WTC11 (cell line): ENCODE measurements around the gene EFHC2. TPM values are rescaled to one million over a fixed set of nuclear protein-coding genes. Genes with fewer than 3 reads are reported as not detected.

Experiments used
- ATAC-seq: fragments of 200-7000 bp; cut with Tn5 transposase; 2 replicates; pipeline ENCODE4 v1.10.0; 2021; ENCODE audit warnings: mild to moderate bottlenecking, moderate library complexity
- CTCF ChIA-PET: fragments of 300-600 bp; sonication (Branson Sonifier 250); formaldehyde crosslinking; loops from one replicate; lab custom pipeline; 2021; ENCODE audit warnings: antibody characterized with exemption; lab: Charles Lee
- POLR2A ChIA-PET: fragments of 350-600 bp; sonication (Branson Sonifier 250); formaldehyde crosslinking; loops from one replicate; lab custom pipeline; 2021; ENCODE audit warnings: antibody characterized with exemption; lab: Charles Lee
- DNase-seq: peaks from one replicate; pipeline ENCODE4 v3.0.0; 2021; ENCODE audit warnings: low spot score
- H3K27ac Mint-ChIP-seq: 2 replicates; pipeline ENCODE4 v1.8.0; 2021; ENCODE audit warnings: mixed read lengths
- H3K27me3 Mint-ChIP-seq: 2 replicates; pipeline ENCODE4 v1.8.0; 2021; ENCODE audit warnings: low read depth, mild to moderate bottlenecking, moderate library complexity, mixed read lengths
- H3K36me3 Mint-ChIP-seq: 2 replicates; pipeline ENCODE4 v1.8.0; 2021; ENCODE audit warnings: mixed read lengths
- H3K4me1 Mint-ChIP-seq: 2 replicates; pipeline ENCODE4 v1.8.0; 2022; ENCODE audit warnings: mixed read lengths
- H3K4me3 Mint-ChIP-seq: 2 replicates; pipeline ENCODE4 v1.8.0; 2021; ENCODE audit warnings: mild to moderate bottlenecking, moderate library complexity, mixed read lengths
- H3K9me3 Mint-ChIP-seq: 2 replicates; pipeline ENCODE4 v1.8.0; 2021; ENCODE audit warnings: mixed read lengths
- ATF6 ChIP-seq: sonication (generic); formaldehyde crosslinking; IDR thresholded peaks from 2 replicates; pipeline ENCODE4 v1.8.1; 2023; ENCODE audit warnings: mild to moderate bottlenecking, missing genetic modification reagents
- E2F4 ChIP-seq: sonication (generic); formaldehyde crosslinking; IDR thresholded peaks from 2 replicates; pipeline ENCODE4 v1.8.1; 2022; ENCODE audit warnings: low read depth, mild to moderate bottlenecking, moderate library complexity, missing genetic modification reagents, borderline replicate concordance
- E2F5 ChIP-seq: sonication (generic); formaldehyde crosslinking; IDR thresholded peaks from 2 replicates; pipeline ENCODE4 v1.8.1; 2022; ENCODE audit warnings: mild to moderate bottlenecking, moderate library complexity, missing genetic modification reagents
- ELF4 ChIP-seq: sonication (generic); formaldehyde crosslinking; IDR thresholded peaks from 2 replicates; pipeline ENCODE4 v1.8.1; 2022; ENCODE audit warnings: low read depth, mild to moderate bottlenecking, moderate library complexity, missing genetic modification reagents
- FOXJ3 ChIP-seq: sonication (generic); formaldehyde crosslinking; IDR thresholded peaks from 2 replicates; pipeline ENCODE4 v1.9.0; 2021; ENCODE audit warnings: missing genetic modification reagents, mild to moderate bottlenecking, borderline replicate concordance
- FOXP1 ChIP-seq: sonication (generic); formaldehyde crosslinking; IDR thresholded peaks from 2 replicates; pipeline ENCODE4 v1.8.0; 2022; ENCODE audit warnings: missing genetic modification reagents, mild to moderate bottlenecking, moderate library complexity, borderline replicate concordance
- GABPB1 ChIP-seq: sonication (generic); formaldehyde crosslinking; IDR thresholded peaks from 2 replicates; pipeline ENCODE4 v1.8.1; 2023; ENCODE audit warnings: mild to moderate bottlenecking, missing genetic modification reagents
- GTF2I ChIP-seq: fragments of 250-450 bp; sonication (Bioruptor Pico); conservative IDR thresholded peaks from 2 replicates; pipeline ENCODE4 v1.4.0; 2021; ENCODE audit warnings: mild to moderate bottlenecking
- HMGXB4 ChIP-seq: sonication (generic); formaldehyde crosslinking; IDR thresholded peaks from 2 replicates; pipeline ENCODE4 v1.8.1; 2023; ENCODE audit warnings: mild to moderate bottlenecking, moderate library complexity, missing genetic modification reagents
- IRF1 ChIP-seq: sonication (generic); formaldehyde crosslinking; IDR thresholded peaks from 2 replicates; pipeline ENCODE4 v1.8.0; 2023; ENCODE audit warnings: missing genetic modification reagents
- NR1H2 ChIP-seq: sonication (generic); formaldehyde crosslinking; IDR thresholded peaks from 2 replicates; pipeline ENCODE4 v1.9.0; 2021; ENCODE audit warnings: mild to moderate bottlenecking, moderate library complexity, missing genetic modification reagents
- ZMAT4 ChIP-seq: fragments of 250-450 bp; sonication (Bioruptor Pico); IDR thresholded peaks from 2 replicates; pipeline ENCODE4 v1.9.0; 2021; ENCODE audit warnings: mild to moderate bottlenecking
- ZNF263 ChIP-seq: sonication (generic); formaldehyde crosslinking; IDR thresholded peaks from 2 replicates; pipeline ENCODE4 v1.8.1; 2022; ENCODE audit warnings: low read depth, mild to moderate bottlenecking, moderate library complexity, missing genetic modification reagents
- ZNF396 ChIP-seq: fragments of 250-450 bp; sonication (Bioruptor Pico); IDR thresholded peaks from 2 replicates; pipeline ENCODE4 v1.8.0; 2021; ENCODE audit warnings: mild to moderate bottlenecking, moderate library complexity, borderline replicate concordance
- ZNF423 ChIP-seq: fragments of 250-450 bp; sonication (Bioruptor Pico); IDR thresholded peaks from 2 replicates; pipeline ENCODE4 v2.1.2; 2022; ENCODE audit warnings: mild to moderate bottlenecking, moderate library complexity
- total RNA-seq: library from RNA; stranded (reverse); gene quantifications from 3 replicates; pipeline ENCODE4 v1.2.3, GENCODE V29; 2021
- TF ChIP-seq, protein P1 (sequence below): sonication (generic); formaldehyde crosslinking; IDR thresholded peaks from 2 replicates; pipeline ENCODE4 v1.8.0; 2022; ENCODE audit warnings: mild to moderate bottlenecking, missing genetic modification reagents
- TF ChIP-seq, protein P2 (sequence below): fragments of 250-450 bp; sonication (Bioruptor Pico); conservative IDR thresholded peaks from 2 replicates; pipeline ENCODE4 v1.9.0; 2021; ENCODE audit warnings: mild to moderate bottlenecking
- TF ChIP-seq, protein P3 (sequence below): sonication (generic); formaldehyde crosslinking; IDR thresholded peaks from 2 replicates; pipeline ENCODE4 v1.8.1; 2023; ENCODE audit warnings: mild to moderate bottlenecking, missing genetic modification reagents, moderate library complexity
- TF ChIP-seq, protein P4 (sequence below): sonication (generic); formaldehyde crosslinking; conservative IDR thresholded peaks from 2 replicates; pipeline ENCODE4 v1.8.1; 2023; ENCODE audit warnings: mild to moderate bottlenecking, low read depth, missing genetic modification reagents, moderate library complexity
- TF ChIP-seq, protein P5 (sequence below): sonication (generic); formaldehyde crosslinking; IDR thresholded peaks from 2 replicates; pipeline ENCODE4 v1.8.1; 2022; ENCODE audit warnings: mild to moderate bottlenecking, missing genetic modification reagents, moderate library complexity, borderline replicate concordance

EFHC2 gene
- total RNA-seq, 1 experiment from 2014 or later: 2.1 TPM

GRCh38 chrX:44183329-44183728 is 160.1 kb downstream of the EFHC2 start:
- TF ChIP-seq HMGXB4 (no peak), ZNF423 (CRISPR knock-in tag) (no peak), GTF2I (no peak), E2F4 (no peak), GABPB1 (CRISPR knock-in tag) (no peak), ATF6 (CRISPR knock-in tag) (no peak), IRF1 (CRISPR knock-in tag) (no peak), E2F5 (CRISPR knock-in tag) (no peak), FOXP1 (no peak), NR1H2 (CRISPR knock-in tag) (no peak), ELF4 (CRISPR knock-in tag) (no peak), ZNF396 (no peak), ZNF263 (CRISPR knock-in tag) (no peak), FOXJ3 (no peak), ZMAT4 (CRISPR knock-in tag) (no peak)
- TF ChIP-seq, protein P1, sequence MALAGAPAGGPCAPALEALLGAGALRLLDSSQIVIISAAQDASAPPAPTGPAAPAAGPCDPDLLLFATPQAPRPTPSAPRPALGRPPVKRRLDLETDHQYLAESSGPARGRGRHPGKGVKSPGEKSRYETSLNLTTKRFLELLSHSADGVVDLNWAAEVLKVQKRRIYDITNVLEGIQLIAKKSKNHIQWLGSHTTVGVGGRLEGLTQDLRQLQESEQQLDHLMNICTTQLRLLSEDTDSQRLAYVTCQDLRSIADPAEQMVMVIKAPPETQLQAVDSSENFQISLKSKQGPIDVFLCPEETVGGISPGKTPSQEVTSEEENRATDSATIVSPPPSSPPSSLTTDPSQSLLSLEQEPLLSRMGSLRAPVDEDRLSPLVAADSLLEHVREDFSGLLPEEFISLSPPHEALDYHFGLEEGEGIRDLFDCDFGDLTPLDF (CRISPR knock-in tag): no peak
- TF ChIP-seq, protein P2, sequence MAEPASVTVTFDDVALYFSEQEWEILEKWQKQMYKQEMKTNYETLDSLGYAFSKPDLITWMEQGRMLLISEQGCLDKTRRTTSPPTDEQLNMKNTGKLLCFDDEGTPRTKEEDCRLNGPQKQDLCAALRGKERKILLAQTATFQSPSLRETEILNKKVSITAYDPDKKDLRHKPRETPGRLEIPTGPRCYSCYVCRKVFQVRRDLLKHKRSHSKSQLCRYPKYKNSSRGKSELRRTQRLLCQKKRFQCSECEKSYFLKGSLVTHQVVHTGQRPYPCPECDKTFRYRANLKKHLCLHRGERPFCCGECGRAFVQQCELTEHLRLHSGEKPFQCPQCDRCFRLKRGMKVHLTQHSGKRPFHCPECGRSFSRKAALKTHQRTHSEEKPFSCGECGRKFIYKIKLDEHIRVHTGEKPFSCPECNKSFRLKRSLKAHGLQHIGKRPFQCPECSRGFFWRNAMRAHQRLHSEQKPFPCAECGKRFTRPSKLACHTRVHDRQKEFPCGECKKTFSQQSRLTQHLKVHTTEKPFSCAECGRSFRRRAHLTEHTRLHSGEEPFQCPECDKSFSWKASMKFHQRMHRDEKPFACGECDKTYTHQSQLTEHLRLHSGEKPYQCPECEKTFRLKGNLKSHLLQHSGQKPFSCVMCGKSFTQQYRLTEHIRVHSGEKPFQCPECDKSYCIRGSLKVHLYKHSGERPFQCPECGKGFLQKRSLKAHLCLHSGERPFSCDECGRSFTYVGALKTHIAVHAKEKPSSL (CRISPR knock-in tag): no peak
- TF ChIP-seq, protein P3, sequence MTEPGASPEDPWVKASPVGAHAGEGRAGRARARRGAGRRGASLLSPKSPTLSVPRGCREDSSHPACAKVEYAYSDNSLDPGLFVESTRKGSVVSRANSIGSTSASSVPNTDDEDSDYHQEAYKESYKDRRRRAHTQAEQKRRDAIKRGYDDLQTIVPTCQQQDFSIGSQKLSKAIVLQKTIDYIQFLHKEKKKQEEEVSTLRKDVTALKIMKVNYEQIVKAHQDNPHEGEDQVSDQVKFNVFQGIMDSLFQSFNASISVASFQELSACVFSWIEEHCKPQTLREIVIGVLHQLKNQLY: no peak
- TF ChIP-seq, protein P4, sequence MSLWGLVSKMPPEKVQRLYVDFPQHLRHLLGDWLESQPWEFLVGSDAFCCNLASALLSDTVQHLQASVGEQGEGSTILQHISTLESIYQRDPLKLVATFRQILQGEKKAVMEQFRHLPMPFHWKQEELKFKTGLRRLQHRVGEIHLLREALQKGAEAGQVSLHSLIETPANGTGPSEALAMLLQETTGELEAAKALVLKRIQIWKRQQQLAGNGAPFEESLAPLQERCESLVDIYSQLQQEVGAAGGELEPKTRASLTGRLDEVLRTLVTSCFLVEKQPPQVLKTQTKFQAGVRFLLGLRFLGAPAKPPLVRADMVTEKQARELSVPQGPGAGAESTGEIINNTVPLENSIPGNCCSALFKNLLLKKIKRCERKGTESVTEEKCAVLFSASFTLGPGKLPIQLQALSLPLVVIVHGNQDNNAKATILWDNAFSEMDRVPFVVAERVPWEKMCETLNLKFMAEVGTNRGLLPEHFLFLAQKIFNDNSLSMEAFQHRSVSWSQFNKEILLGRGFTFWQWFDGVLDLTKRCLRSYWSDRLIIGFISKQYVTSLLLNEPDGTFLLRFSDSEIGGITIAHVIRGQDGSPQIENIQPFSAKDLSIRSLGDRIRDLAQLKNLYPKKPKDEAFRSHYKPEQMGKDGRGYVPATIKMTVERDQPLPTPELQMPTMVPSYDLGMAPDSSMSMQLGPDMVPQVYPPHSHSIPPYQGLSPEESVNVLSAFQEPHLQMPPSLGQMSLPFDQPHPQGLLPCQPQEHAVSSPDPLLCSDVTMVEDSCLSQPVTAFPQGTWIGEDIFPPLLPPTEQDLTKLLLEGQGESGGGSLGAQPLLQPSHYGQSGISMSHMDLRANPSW (CRISPR knock-in tag): no peak
- TF ChIP-seq, protein P5, sequence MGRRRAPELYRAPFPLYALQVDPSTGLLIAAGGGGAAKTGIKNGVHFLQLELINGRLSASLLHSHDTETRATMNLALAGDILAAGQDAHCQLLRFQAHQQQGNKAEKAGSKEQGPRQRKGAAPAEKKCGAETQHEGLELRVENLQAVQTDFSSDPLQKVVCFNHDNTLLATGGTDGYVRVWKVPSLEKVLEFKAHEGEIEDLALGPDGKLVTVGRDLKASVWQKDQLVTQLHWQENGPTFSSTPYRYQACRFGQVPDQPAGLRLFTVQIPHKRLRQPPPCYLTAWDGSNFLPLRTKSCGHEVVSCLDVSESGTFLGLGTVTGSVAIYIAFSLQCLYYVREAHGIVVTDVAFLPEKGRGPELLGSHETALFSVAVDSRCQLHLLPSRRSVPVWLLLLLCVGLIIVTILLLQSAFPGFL: no peak
- Mint-ChIP-seq H3K36me3 (no peaks in the 10 kb centered on the region), H3K27me3 (no peaks in the 10 kb centered on the region), H3K4me3 (no peak overlapping the region), H3K4me1 (no peaks in the 10 kb centered on the region), H3K27ac (no peak overlapping the region), H3K9me3 (no peaks in the 10 kb centered on the region)
- CTCF ChIA-PET: no interaction called here
- DNase-seq (no peak), ATAC-seq (no peak)
- POLR2A ChIA-PET: no interaction called here
